Stimulated activated CD4-positive, alpha-beta T cell treated with anti-CD3 and anti-CD28 coated beads, Interleukin-1b, Interleukin-23, amount 100 ng/mL, for 48 hours (primary cell): Measurements from ENCODE around the gene ROR2.
"Not testable (repeated sequence)": the region's sequence is repeated elsewhere in the genome, so short reads cannot be mapped to it uniquely, and the experiment has no call there.

Experiments used
- DNase-seq: peaks from one replicate; pipeline ENCODE4 v3.0.0-alpha.2; 2020

ROR2 gene

GRCh38 chr9:91541734-91542133, 408.3 kb downstream of the ROR2 start:
- no peak for DNase-seq

GRCh38 chr9:91540506-91540905, 409.5 kb downstream of the ROR2 start:
- not testable (repeated sequence) for DNase-seq

- DNase-seq, result no peak
These were observed 413.8 kb downstream of the ROR2 start for GRCh38 chr9:91536211-91536691.

GRCh38 chr9:91534374-91534773, 415.7 kb downstream of the ROR2 start:
- DNase-seq, result no peak

- DNase-seq, result no peak
These were observed 416.6 kb downstream of the ROR2 start for GRCh38 chr9:91533382-91533781.

- DNase-seq, result no peak
These were observed 417.7 kb downstream of the ROR2 start for GRCh38 chr9:91532325-91532724.

- no peak for DNase-seq
These were observed 419.2 kb downstream of the ROR2 start for GRCh38 chr9:91530829-91531228.

- no peak for DNase-seq
These were observed 427.5 kb downstream of the ROR2 start for GRCh38 chr9:91522481-91522880.

GRCh38 chr9:91519520-91520277, 430.3 kb downstream of the ROR2 start:
- no peak for DNase-seq

- DNase-seq, result no peak
These were observed 431.6 kb downstream of the ROR2 start for GRCh38 chr9:91518462-91518861.

GRCh38 chr9:91517801-91518200, 432.2 kb downstream of the ROR2 start:
- DNase-seq, result no peak

GRCh38 chr9:91517332-91517731, 432.7 kb downstream of the ROR2 start:
- not testable (repeated sequence) for DNase-seq

- DNase-seq, result no peak
These were observed 433.3 kb downstream of the ROR2 start for GRCh38 chr9:91516777-91517176.

GRCh38 chr9:91516081-91516480, 433.9 kb downstream of the ROR2 start:
- no peak for DNase-seq

GRCh38 chr9:91515074-91515687, 434.8 kb downstream of the ROR2 start:
- peak; percentile 23 for DNase-seq
